NCI-H510A treated with DMSO at 0.1 percent for 48 hours (cell line): ENCODE measurements around the gene SPIN2A.
A peak's percentile ranks its signal among the peaks of the same experiment; 100 is the strongest.
"Not testable (repeated sequence)": the region's sequence is repeated elsewhere in the genome, so short reads cannot be mapped to it uniquely, and the experiment has no call there.

Experiments
- DNase-seq: peaks from one replicate; lab custom pipeline; 2025; lab: John Stamatoyannopoulos, UW

SPIN2A gene

DNA sequence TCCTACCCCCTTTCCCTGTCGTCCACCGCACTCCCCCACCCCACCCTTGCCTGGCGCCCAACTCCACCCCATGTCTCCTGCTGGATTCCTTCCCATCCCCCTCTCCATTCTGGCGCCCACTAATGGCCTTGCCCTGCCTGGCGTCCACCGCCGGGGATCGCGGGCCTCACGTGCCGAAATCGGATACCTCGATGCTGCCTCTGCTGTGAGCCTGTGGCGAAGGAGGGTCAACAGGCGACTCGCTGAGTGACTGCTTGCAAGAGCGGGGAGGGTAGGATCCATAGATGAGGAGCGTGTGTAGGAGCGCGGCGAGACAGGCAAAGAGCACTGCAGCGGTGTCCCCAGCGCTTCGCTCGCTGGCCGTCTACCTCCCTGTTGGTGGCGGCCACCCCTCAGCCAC, at the start of gene SPIN2A:
Gene SPIN2A, minus strand, starts transcription at position 325 of the 400 bp plus-strand sequence. CDS start 800 bp downstream, outside the sequence.
- peak; percentile 7 for DNase-seq

DNA sequence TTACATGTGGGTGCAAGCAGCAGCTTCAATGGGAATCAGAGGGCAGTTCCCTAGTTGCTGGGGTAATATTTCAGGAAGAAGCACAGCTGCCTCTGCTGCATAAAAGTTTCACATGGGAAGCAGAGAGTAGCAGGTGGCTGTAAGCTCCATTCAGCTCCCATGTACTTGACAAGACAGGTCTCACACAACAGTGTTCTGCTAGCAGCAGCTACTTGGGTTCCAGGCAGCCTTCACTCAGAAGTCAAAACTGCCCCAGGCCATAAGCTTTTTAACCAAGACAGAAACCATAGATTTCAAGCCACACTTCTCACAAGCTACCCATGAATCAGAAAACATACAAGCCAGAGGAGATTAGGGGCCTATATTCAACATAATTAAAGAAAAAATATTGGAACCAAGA, 41.4 kb upstream of the SPIN2A start:
- DNase-seq = no peak

DNA sequence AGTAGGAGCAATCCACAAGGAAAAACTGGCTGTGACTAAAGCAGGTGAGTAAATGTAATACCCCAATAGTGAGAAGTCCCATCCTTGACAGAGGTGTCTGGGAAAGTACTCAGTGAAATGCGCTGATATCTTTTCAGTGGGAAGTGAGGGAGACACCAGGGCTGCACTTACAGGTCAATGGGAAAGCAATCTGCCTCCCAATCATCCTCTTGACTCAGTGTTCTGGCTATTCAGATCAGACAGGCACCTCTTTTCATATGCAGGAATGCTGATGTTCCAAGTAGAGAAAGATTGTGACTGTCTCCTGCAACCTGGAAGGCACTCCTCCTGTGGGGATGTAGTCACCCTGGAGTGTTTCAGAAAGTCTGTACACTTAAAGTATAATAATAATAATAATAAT, 39.9 kb upstream of the SPIN2A start:
- no peak for DNase-seq

DNA sequence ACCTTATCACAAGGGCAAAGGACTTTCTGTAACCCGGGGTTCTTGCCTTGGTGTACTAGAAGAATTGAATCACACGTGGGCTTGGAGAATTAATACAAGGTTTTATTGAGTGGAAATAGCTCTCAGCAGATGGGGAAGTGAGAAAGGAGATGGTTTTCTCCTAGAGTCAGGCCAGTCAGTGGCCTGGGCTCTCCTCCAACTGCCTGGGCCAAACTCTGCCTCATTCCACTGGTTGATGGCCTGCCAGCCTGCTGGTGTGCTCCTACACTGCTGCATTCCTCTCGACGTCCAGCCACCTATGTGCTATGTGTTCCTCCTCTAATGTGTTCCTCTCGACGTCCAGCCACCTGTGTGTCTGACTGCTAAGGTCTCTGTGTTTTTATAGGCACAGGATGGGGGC, 35.3 kb upstream of the SPIN2A start:
- no peak for DNase-seq

DNA sequence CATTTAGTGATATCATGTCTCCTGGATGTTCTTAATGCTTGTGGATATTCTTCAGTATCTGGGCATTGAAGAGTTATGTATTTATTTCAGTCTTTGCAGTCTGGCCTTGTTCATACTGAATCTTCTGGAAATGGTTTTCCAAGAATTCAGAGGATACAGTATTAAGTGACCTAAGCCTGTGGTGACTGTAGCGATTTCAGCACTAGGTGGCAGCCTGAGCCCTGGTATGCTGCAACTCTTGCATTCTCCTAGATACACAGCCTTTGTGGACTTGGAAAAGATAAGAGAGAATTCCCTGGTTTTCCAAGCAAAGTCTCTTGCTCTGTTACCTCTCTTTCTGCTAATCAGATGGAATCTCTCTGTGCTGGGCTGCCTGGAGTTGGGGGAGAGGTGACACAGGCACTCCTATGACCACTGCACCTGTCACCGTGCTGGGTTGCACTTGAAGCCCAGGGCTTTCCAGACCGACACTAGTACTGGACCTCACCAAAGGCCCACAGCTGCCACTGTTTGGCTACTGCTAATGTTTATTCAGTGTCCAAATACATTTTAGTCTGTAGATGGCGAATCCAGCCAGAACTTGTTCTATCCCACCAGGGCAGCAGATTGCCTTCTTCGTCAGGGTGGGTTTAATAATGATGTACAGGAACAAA, 19.3 kb upstream of the SPIN2A start:
- no peak for DNase-seq

DNA sequence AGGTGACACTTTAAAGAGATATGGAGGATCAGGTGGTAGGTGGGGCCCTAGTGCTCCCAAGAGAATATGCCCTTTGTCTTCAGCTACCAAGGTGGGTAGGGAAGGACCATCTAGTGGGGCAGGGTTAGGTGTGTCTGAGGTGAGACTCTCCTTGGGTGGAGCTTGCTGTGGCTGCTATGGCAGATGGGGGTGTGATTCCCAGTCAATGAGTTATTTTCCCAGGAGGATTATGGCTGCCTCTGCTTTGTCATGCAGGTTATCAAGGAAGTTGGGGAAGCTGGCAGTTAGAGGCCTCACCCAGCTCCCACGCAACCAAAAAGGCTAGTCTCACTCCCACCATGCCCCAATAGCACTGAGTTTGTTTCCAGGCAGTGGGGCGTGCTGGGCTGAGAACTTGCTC, 18.0 kb upstream of the SPIN2A start:
- DNase-seq = no peak

DNA sequence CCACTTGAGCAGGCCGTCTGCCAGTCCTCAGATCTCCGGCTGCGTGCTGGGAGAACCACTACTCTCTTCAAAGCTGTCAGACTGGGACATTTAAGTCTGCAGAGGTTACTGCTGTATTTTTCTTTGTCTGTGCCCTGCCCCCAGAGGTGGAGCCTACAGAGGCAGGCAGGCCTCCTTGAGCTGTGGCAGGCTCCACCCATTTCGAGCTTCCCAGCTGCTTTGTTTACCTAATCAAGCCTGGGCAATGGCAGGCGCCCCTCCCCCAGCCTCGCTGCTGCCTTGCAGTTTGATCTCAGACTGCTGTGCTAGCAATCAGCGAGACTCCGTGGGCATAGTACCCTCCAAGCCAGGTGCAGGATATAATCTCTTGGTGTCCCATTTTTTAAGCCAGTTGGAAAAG, 15.0 kb upstream of the SPIN2A start:
- not testable (repeated sequence) for DNase-seq

DNA sequence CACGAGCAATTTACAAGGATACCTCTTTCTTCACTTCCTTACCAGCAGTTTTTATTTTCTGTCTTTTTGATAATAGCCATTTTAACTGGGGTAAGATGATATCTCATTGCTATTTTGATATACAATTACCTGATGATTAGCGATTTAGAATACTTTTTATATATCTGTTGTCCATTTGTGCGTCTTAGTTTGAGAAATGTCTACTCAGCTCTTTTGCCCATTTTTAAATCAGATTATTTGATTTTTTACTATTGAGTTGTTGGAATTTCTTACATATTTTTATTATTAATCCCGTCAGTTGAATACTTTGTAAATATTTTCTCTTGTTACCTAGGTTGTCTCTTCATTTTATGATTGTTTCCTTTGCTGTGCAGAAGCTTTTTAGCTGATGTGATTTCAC, 1.5 kb upstream of the SPIN2A start:
- DNase-seq = no peak

DNA sequence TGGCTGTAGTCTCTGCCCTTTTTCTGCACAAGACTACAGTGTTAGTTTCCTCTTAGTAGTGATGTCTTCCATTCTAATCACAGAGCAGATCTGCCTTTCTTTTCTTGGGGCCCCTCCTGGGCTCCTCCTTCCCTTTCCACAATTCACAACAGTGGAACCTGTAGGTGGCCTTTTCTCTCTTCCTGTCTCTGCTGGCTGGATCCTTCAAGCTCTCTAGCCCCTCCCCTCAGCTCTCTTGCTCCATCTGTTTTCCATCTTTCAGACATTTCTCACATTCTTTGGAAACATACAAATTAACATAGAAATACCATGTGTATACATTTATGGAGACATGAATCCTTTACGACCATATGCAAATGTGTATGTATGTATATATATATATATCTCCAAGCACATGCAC, 304 bp upstream of the SPIN2A start:
- peak; percentile 20 for DNase-seq

DNA sequence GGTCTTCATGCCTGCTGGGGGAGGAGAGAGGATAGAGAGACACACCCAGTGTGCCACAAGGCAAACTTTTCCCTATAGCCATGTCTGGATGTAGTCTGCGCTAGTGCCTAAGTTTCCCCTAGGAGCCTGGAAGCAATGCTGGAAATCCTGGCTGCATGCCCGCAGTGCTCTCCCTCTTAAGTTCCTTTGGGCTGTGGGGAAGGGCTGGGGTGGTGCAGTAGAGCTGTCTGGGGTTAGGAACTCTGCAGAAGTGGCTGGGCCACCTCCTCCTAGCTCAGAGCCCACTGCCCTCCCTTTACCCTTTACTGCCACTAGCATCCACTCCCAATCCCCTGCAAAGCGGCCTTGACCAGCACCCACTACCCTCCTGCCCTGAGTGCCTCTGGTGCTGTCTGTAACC, 608 bp downstream of the SPIN2A start:
- DNase-seq = not testable (repeated sequence)

DNA sequence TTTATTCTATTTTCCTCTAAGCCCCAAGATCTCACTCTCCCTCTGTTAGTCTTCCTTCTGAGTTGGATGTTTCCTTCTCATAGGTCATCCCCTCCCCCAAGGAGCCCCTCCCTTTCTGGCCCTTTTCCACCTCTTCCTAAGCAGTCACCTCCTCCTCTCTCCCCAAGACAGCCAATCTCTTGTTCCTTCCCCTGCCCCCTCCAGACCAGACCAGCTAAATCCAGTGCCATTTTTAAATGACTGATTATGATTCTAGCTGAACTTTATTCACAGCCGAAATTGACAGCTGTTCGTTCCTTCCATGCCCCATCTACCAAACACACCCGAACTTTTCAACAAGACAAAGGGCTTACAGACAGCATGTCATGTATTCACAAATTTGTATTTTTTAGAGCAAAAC, 1.9 kb downstream of the SPIN2A start:
- DNase-seq = no peak

DNA sequence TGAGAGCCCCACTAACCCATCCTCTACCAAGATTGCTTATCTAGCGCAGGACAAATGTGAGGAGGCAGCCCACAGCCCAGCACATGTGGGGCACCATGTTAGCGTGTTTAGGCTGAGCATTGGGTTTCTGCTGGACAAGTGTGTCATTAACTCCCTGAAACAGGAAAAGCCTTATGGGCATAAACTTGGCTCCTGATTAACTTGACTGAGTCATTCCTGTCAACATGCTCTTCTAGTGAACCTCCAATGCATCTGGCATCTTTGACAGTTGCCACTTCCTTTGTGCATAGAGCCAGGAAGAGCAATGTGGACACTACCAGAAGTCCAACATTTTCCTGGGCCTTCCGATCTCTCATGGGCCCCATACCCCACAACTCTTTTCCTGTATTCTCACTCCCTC, 2.5 kb downstream of the SPIN2A start:
- no peak for DNase-seq

DNA sequence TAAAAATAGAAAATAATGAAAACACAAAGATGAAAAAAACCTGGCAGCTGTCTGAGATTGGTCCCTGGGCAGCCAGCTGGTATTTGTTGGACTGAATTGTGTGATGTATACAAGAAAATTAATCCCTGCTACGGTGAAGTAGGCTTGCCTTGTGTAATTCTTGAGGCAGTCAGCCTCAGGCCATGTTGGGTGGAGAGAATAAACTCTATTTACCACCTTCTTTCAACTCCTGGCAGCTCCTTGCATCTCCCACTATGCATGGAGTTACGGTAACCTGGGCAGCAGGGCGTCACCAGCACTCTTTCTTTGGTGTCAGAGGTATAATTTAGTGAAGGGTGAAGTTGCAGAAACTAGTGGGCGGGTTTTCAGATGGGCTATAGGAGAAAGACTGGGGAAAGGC, 3.5 kb downstream of the SPIN2A start:
- DNase-seq = no peak

DNA sequence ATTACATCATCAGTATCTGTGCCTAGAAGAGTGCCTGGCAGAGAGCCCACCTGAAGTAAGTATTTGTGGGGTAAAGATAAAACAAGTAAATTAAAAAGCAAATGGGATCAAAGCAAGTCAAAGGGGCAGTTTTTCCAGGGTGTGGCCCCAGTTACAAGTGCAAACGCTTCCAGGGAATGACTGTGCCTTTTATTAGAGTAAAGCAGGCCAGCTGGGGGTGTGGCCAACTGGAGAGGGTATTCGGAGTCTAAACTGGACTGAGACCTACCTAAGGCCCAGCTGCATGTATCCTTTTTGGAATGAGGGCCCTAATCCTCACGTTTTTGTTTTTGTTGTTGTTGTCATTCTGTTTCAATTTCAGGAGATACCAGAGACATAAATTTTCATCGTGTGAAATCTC, 3.9 kb downstream of the SPIN2A start:
- DNase-seq = not testable (repeated sequence)

DNA sequence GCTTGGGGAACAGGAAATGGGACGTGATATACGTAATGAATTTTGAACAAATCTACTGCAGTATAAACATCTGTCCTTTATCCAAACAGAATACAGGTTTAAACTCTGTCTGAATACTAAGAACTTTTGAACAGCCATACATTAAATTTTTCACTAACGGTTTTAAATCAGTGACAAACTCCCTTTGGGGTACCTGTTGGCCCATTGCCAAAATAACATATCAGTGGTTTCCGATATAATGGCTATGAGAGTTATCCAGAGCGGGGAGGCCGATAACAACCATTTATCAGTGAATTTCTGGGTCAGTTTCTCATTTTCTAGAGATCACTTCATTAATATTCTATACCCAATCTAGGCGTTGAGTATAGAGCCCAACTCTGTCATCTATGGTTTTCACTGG, 5.2 kb downstream of the SPIN2A start:
- DNase-seq = no peak

DNA sequence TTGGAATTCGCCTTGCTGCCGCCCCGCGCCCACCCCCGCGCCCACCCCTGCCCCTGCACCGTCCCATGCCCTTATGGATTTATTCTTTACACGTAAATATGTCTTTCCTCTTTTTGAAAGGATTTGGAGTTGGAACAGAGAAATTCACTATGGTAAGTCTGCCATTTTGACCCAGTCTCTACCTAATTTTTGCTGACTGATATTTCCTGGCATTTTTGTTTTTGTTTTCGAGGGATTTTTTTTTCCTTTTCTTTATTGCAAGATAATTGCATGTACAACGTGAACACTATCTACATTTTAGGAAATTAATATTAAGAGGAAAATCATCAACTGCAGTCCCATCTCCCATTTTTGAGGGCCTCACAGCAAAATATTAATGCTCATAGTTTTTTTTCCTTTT, 15.4 kb downstream of the SPIN2A start:
- DNase-seq = peak; percentile 2

DNA sequence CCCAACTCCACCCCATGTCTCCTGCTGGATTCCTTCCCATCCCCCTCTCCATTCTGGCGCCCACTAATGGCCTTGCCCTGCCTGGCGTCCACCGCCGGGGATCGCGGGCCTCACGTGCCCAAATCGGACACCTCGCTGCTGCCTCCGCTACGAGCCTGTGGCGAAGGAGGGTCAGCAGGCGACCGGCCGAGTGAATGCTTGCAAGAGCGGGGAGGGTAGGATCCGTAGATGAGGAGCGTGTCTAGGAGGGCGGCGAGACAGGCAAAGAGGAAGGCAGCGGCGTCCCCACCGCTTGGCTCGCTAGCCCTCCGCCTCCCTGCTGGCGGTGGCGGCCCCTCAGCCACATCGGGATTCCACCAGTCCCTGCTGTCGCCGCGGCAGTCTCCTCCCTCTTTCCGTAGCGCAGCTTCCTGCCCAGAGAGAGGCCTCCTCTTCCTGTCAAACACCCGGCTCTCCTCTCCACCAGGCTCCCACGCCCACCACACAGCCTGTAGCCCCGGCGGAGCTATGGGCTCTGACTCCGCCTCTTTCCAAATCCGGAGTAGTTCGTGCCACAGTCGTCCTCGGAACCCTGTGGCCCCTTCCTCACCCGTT, 15.9 kb downstream of the SPIN2A start, which contains the start of gene SPIN2B:
Gene SPIN2B, minus strand, starts transcription at position 387 of the 594 bp plus-strand sequence.
- peak; percentile 66 for DNase-seq

DNA sequence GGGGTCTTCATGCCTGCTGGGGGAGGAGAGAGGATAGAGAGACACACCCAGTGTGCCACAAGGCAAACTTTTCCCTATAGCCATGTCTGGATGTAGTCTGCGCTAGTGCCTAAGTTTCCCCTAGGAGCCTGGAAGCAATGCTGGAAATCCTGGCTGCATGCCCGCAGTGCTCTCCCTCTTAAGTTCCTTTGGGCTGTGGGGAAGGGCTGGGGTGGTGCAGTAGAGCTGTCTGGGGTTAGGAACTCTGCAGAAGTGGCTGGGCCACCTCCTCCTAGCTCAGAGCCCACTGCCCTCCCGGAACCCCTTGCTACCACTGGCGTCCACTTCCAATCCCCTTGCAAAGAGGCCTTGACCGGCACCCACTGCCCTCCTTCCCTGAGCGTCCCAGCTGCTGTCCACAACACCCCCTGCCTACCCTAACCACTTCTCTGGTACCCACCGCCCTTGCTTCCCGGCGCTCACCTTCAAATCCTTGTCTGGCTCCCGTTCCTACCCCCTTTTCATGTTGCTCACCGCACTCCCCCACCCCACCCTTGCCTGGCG, 16.5 kb downstream of the SPIN2A start:
- DNase-seq = not testable (repeated sequence)

DNA sequence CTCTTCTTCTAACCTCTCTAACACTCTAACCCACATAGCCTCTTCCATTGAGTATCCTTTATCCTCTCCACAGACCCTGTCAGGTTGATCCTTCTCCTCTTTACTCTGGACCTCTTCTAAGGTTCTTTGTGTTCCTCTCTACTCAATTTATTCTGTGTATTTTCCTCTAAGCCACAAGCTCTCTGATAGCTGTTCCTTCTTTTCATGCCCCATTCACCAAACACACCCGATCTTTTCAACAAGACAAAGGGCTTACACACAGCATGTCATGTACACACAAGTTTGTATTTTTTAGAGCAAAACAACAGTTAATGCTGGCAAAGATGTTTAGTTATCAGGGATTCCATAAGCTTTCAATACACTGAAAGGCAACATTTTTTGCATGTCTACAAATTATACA, 17.8 kb downstream of the SPIN2A start:
- no peak for DNase-seq

DNA sequence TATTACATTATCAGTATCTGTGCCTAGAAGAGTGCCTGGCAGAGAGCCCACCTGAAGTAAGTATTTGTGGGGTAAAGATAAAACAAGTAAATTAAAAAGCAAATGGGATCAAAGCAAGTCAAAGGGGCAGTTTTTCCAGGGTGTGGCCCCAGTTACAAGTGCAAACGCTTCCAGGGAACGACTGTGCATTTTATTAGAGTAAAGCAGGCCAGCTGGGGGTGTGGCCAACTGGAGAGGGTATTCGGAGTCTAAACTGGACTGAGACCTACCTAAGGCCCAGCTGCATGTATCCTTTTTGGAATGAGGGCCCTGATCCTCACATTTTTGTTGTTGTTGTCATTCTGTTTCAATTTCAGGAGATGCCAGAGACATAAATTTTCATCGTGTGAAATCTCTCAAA, 19.6 kb downstream of the SPIN2A start:
- not testable (repeated sequence) for DNase-seq

DNA sequence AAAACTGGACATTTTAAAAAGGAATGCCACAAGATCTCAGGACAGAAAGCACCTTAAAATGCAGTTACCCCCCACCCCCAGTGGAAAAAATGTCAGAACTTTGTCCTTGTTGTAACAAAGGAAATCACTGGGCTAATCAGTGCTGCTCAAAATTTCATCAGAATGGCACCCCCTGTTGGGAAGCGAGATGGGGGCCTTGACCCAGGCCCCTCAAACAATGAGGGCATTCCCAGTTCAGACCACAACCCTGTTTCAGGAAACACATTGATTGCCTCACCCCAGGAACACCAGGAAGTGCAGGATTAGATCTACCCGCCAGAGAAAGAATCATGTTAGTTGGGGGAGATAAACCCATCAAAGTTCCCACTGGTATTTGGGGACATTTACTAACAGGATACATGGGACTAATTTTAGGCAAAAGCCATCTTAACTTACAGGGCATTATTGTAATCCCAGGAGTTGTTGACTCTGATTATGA, 32.2 kb downstream of the SPIN2A start:
- no peak for DNase-seq

DNA sequence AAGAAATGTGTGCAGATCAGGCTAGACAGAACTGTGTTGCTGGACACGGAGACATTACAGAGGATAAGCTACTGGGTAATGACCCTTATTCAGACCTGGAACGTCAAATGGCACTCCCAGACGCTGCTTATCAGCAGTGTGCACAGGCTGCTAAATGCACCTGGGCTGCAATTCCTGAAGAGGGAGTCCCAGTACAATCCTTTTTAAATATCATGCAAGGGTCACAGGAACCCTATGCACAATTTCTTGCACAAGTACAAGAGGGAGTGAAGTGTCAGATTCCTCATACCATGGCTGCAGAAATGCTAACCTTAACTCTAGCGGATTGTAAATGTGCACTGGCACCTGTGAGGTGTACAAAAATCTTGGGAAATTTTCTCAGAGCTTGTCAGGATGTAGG, 32.8 kb downstream of the SPIN2A start:
- DNase-seq = no peak

DNA sequence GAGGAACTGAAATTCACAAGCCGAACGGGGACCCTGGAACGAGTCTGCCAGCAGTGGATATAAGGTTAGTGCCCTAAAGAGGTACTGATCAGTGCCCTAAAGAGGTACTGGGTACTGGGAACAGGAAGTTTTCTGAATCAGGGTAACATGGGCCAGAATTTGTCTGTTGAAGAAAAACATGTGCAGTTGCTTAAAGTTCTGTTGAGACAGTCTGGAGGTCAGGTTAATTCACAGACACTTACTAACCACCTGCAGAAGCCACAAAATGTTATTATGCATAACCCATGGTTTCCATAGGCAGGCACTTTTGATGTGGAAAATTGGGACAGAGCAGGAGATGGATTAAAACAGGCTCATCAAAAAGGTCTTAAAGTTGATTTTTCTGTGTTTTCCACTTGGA, 33.7 kb downstream of the SPIN2A start:
- DNase-seq = no peak

DNA sequence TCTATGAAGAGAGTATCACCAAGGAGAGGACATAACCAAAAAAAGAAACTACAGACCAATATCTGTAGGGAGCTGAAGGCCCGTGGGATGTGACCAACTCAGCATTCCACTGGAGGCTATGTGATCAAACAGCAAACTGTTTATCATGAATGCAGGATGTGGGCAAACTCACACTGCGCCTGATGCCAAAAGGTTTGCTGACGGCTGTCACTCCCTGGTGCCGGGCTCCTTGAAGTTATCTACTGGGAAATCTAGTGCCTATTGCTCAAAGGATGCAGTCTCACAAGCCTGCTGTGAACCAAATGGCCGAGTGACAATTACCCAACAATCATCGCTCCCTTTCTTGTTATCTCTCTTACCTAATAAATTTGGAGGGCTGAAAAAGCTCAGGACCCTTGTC, 34.3 kb downstream of the SPIN2A start:
- not testable (repeated sequence) for DNase-seq
